GM12878 (cell line): ENCODE results near the gene MGP. TPM values are rescaled to one million over a fixed set of nuclear protein-coding genes. Genes with fewer than 3 reads are reported as not detected.

ENCODE experiments used
- ATAC-seq: fragments of 200-7000 bp; cut with Tn5 transposase; 3 replicates; pipeline ENCODE4 v1.9.1; 2020; ENCODE audit warnings: mild to moderate bottlenecking, moderate library complexity
- BruUV-seq: library from RNA; stranded (reverse); fragments of 400-500 nt; replicated peaks from 2 replicates; lab custom pipeline; 2021; lab: Mats Ljungman, UMichigan
- CTCF ChIA-PET: fragments of 300-600 bp; sonication (Branson Sonifier 250); formaldehyde crosslinking; extraction: SDS; loops from one replicate; lab custom pipeline; 2021; ENCODE audit warnings: inconsistent platforms; lab: Yijun Ruan, JAX
- POLR2A ChIA-PET: fragments of 350-600 bp; formaldehyde crosslinking; extraction: SDS; loops from one replicate; lab custom pipeline; 2021; ENCODE audit warnings: inconsistent platforms; lab: Charles Lee
- RAD21 ChIA-PET: fragments of 300-600 bp; sonication (Branson Sonifier 250); formaldehyde crosslinking; loops from one replicate; lab custom pipeline; 2023; ENCODE audit warnings: antibody characterized with exemption; ENCODE audit not compliant: unreplicated experiment; lab: Charles Lee
- SMC1A ChIA-PET: fragments of 300-600 bp; sonication (Branson Sonifier 250); formaldehyde crosslinking; loops from one replicate; lab custom pipeline; 2023; ENCODE audit not compliant: unreplicated experiment, uncharacterized antibody; lab: Charles Lee
- DNase-seq: peaks from one replicate; pipeline ENCODE4 v3.0.0-alpha.2; 2011; ENCODE audit warnings: low read depth, low spot score
- FAIRE-seq: peaks from 3 replicates; lab custom pipeline; 2011; peaks lifted over from hg19 to GRCh38; lab: Jason Lieb, UNC
- H2AFZ ChIP-seq: 2 replicates; pipeline ENCODE4 v1.6.0; 2011; ENCODE audit warnings: low read depth, low read length, control low read depth; ENCODE audit not compliant: control insufficient read depth
- H3K27ac ChIP-seq: 2 replicates; pipeline ENCODE4 v1.5.1; 2011; ENCODE audit warnings: control low read depth; ENCODE audit not compliant: control insufficient read depth, insufficient read depth
- H3K27me3 ChIP-seq, 2 experiments: replicated peaks in 1 of 2; 2 replicates each; pipeline versions ENCODE4 v1.6.0 to v1.6.1; 2011; ENCODE audit warnings: low read length in 1 of 2; ENCODE audit not compliant: control insufficient read depth in 2 of 2, insufficient read depth in 2 of 2
- H3K36me3 ChIP-seq, 2 experiments: 2 replicates each; pipeline ENCODE4 v1.5.1; 2011; ENCODE audit warnings: low read length in 1 of 2; ENCODE audit not compliant: control insufficient read depth in 2 of 2, insufficient read depth in 2 of 2
- H3K4me1 ChIP-seq: 2 replicates; pipeline ENCODE4 v1.6.1; 2011; ENCODE audit warnings: mild to moderate bottlenecking, low read length, moderate library complexity, mixed read lengths; ENCODE audit not compliant: control insufficient read depth, insufficient read depth
- H3K4me2 ChIP-seq: 2 replicates; pipeline ENCODE4 v1.6.0; 2011; ENCODE audit warnings: control low read depth; ENCODE audit not compliant: control insufficient read depth, insufficient read depth
- H3K4me3 ChIP-seq: fragments of 200-600 bp; sonication (generic); 2 replicates; pipeline ENCODE4 v1.5.1; 2016
- H3K79me2 ChIP-seq: 2 replicates; pipeline ENCODE4 v1.6.0; 2011; ENCODE audit warnings: low read length; ENCODE audit not compliant: control insufficient read depth, insufficient read depth
- H3K9ac ChIP-seq: 2 replicates; pipeline ENCODE4 v1.8.0; 2011; ENCODE audit warnings: low read length, control low read depth, mixed read lengths; ENCODE audit not compliant: control insufficient read depth, insufficient read depth
- H3K9me3 ChIP-seq: replicated peaks from 3 replicates; pipeline ENCODE4 v1.5.1; 2011; ENCODE audit warnings: mild to moderate bottlenecking, low read length; ENCODE audit not compliant: control insufficient read depth, insufficient read depth
- H4K20me1 ChIP-seq: 2 replicates; pipeline ENCODE4 v1.6.0; 2011; ENCODE audit not compliant: control insufficient read depth, insufficient read depth
- EED ChIP-seq: sonication (generic); IDR thresholded peaks from 2 replicates; pipeline ENCODE4 v1.6.1; 2016; ENCODE audit warnings: antibody characterized with exemption, low read depth
- IRF4 ChIP-seq: IDR thresholded peaks from 2 replicates; pipeline ENCODE4 v1.6.1; 2011; ENCODE audit warnings: low read depth, low read length
- NBN ChIP-seq: fragments of 450-650 bp; IDR thresholded peaks from 2 replicates; pipeline ENCODE4 v1.6.1; 2016
- POLR2A ChIP-seq: IDR thresholded peaks from 2 replicates; pipeline ENCODE4 v1.6.1; 2011; ENCODE audit warnings: low read depth, mild to moderate bottlenecking, low read length
- SIX5 ChIP-seq: IDR thresholded peaks from 2 replicates; pipeline ENCODE4 v1.6.1; 2011; ENCODE audit warnings: mild to moderate bottlenecking, low read depth, low read length, moderate library complexity; ENCODE audit not compliant: severe bottlenecking
- SMAD1 ChIP-seq: fragments of 450-650 bp; IDR thresholded peaks from 2 replicates; pipeline ENCODE4 v1.6.1; 2018; ENCODE audit warnings: mild to moderate bottlenecking, low read depth; ENCODE audit not compliant: partially characterized antibody
- SMC3 ChIP-seq: IDR thresholded peaks from 2 replicates; pipeline ENCODE4 v1.6.1; 2011; ENCODE audit warnings: low read length, improper control_type of control experiment, borderline replicate concordance
- ZNF207 ChIP-seq: fragments of 450-650 bp; IDR thresholded peaks from 2 replicates; pipeline ENCODE4 v1.6.1; 2014; ENCODE audit warnings: antibody characterized with exemption, mild to moderate bottlenecking, borderline replicate concordance
- ZNF217 ChIP-seq: fragments of 450-650 bp; IDR thresholded peaks from 2 replicates; pipeline ENCODE4 v1.6.1; 2017; ENCODE audit warnings: antibody characterized with exemption, mild to moderate bottlenecking
- WGBS: methylation state at CpG from one replicate; pipeline ENCODE4 v1.1.6; 2016; ENCODE audit warnings: low lambda C conversion rate; ENCODE audit not compliant: insufficient replicate concordance, insufficient coverage; ENCODE audit errors: missing lambda C conversion rate; 5-methylcytosine and 5-hydroxymethylcytosine counted together
- in situ Hi-C: fragments of 300-500 bp; cut with MboI; formaldehyde crosslinking; loops from 9 replicates; pipeline ENCODE4 v1.14.3; 2018; ENCODE audit warnings: mixed read lengths
- intact Hi-C: fragments of 100-400 bp; cut with micrococcal nuclease; formaldehyde crosslinking; loops from one replicate; pipeline ENCODE4 v1.14.2; 2022; ENCODE audit not compliant: unreplicated experiment
- polyA plus RNA-seq, 11 experiments: library from polyadenylated mRNA; depleted of rRNA in 4 of 11; unstranded in 6 of 11; stranded (reverse) in 5 of 11; fragments of >200 nt; fragmentation: Nextera tagmentation in 4 of 11; fragmentation: Illumina TruSeq in 1 of 11; extraction: Ambion mirVana in 4 of 11; extraction: Trizol in 1 of 11; gene quantifications; 1 replicate in 1 of 11; 2 replicates in 10 of 11; pipeline versions ENCODE4 v1.2.1 to v1.2.3, GENCODE V29; 2011 to 2016; ENCODE audit warnings: inconsistent platforms in 2 of 11, missing spikeins in 2 of 11, low read depth in 1 of 11
- total RNA-seq, 4 experiments: library from RNA; depleted of rRNA in 3 of 4; stranded (reverse); fragments of >200 nt in 3 of 4; fragmentation: Illumina TruSeq in 1 of 4; extraction: Trizol in 1 of 4; gene quantifications; 2 replicates each; pipeline versions ENCODE4 v1.2.1 to v1.2.3, GENCODE V29; 2013 to 2021
- TF ChIP-seq, protein P1 (sequence below): fragments of 450-650 bp; formaldehyde crosslinking; IDR thresholded peaks from 2 replicates; pipeline ENCODE4 v1.4.0; 2020; ENCODE audit warnings: mild to moderate bottlenecking, moderate library complexity

MGP gene
- total and polyA plus RNA-seq, 10 of the 15 experiments (the other 5 are each of a cell fraction or from before 2014, with no cell fraction given), result 0.21 to 1.2 TPM; not detected in 8

- no TSS peak for BruUV-seq
- CTCF ChIA-PET, result interaction anchor here (1.1 to 1.2 kb wide), 2 partner anchors 51 to 52 kb away, joined by 3 read pairs; no protein-coding TSS in a partner anchor
- Histone ChIP-seq H3K4me3 (no peak overlapping the region), H3K27me3 (no peaks in the 10 kb centered on the region), H3K4me1 (no peaks in the 10 kb centered on the region; the same call in 1 of the 2 replicates), H3K79me2 (no peaks in the 10 kb centered on the region), H4K20me1 (no peaks in the 10 kb centered on the region), H2AFZ (no peak overlapping the region), H3K9ac (no peak overlapping the region), H3K36me3 (peaks cover 0 to 4% of the 10 kb centered on the region in 2 experiments; a peak in 2 of 4 replicates), H3K4me2 (no peak overlapping the region), H3K27ac (no peak overlapping the region), H3K9me3 (no peaks in the 10 kb centered on the region)
- intact Hi-C loops, result loop anchor here (5.0 kb wide), 1 partner anchor 88 kb away; no protein-coding TSS in a partner anchor
- POLR2A ChIA-PET, result no interaction called here
- SMC1A ChIA-PET, result interaction anchor here (1.8 kb wide), 1 partner anchor 11 kb away, joined by 6 read pairs; no protein-coding TSS in a partner anchor
- no peak for DNase-seq
- no peak for FAIRE-seq
- 86% methylated on average over 4 of the region's 4 CpGs for WGBS
- RAD21 ChIA-PET, result no interaction called here
- ATAC-seq, result no peak
- in situ Hi-C loops, result no loop called here
- TF ChIP-seq ZNF207 (no peak), POLR2A (no peak), NBN (no peak), SIX5 (no peak), SMC3 (no peak), ZNF217 (no peak), IRF4 (no peak), SMAD1 (no peak), EED (no peak)
- TF ChIP-seq, protein P1, sequence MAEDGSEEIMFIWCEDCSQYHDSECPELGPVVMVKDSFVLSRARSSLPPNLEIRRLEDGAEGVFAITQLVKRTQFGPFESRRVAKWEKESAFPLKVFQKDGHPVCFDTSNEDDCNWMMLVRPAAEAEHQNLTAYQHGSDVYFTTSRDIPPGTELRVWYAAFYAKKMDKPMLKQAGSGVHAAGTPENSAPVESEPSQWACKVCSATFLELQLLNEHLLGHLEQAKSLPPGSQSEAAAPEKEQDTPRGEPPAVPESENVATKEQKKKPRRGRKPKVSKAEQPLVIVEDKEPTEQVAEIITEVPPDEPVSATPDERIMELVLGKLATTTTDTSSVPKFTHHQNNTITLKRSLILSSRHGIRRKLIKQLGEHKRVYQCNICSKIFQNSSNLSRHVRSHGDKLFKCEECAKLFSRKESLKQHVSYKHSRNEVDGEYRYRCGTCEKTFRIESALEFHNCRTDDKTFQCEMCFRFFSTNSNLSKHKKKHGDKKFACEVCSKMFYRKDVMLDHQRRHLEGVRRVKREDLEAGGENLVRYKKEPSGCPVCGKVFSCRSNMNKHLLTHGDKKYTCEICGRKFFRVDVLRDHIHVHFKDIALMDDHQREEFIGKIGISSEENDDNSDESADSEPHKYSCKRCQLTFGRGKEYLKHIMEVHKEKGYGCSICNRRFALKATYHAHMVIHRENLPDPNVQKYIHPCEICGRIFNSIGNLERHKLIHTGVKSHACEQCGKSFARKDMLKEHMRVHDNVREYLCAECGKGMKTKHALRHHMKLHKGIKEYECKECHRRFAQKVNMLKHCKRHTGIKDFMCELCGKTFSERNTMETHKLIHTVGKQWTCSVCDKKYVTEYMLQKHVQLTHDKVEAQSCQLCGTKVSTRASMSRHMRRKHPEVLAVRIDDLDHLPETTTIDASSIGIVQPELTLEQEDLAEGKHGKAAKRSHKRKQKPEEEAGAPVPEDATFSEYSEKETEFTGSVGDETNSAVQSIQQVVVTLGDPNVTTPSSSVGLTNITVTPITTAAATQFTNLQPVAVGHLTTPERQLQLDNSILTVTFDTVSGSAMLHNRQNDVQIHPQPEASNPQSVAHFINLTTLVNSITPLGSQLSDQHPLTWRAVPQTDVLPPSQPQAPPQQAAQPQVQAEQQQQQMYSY (CRISPR knock-in tag), result no peak
Observed at GRCh38 chr12:14935031-14935430, 49.4 kb upstream of the MGP start.
